GM20000 (cell line): ENCODE data around the gene ZNF69.
"Not testable (repeated sequence)": the region's sequence is repeated elsewhere in the genome, so short reads cannot be mapped to it uniquely, and the experiment has no call there.

ENCODE experiments used
- DNase-seq: peaks from one replicate; pipeline ENCODE4 v3.0.0; 2012; ENCODE audit warnings: low spot score
- CTCF ChIP-seq: IDR thresholded peaks from 2 replicates; pipeline ENCODE4 v1.5.1; 2012; ENCODE audit warnings: mild to moderate bottlenecking, control low read depth; ENCODE audit errors: extremely low read depth, missing control alignments

ZNF69 gene

GRCh38 chr19:11942008-11942842, 54.6 kb downstream of the ZNF69 start:
- no peak for DNase-seq
- TF ChIP-seq CTCF = no peak

DNA sequence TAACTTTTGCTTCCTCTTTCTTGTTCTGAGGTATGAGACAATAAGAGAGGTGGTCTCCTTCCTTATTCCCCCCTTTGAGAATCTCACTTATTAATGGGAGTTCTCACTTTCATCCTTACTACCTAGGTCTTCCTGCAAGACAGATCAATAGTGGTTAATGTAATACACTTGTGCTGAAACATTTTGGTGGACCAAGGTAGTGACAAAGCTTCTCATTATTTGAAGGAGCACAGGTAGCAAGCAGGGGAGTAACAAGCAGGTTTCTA, 55.2 kb downstream of the ZNF69 start:
- no peak for TF ChIP-seq CTCF
- no peak for DNase-seq

- no peak for TF ChIP-seq CTCF
- DNase-seq = no peak
These were observed 57.1 kb downstream of the ZNF69 start for GRCh38 chr19:11944656-11945055.

GRCh38 chr19:11948646-11949045, 61.1 kb downstream of the ZNF69 start:
- no peak for TF ChIP-seq CTCF
- no peak for DNase-seq

DNA sequence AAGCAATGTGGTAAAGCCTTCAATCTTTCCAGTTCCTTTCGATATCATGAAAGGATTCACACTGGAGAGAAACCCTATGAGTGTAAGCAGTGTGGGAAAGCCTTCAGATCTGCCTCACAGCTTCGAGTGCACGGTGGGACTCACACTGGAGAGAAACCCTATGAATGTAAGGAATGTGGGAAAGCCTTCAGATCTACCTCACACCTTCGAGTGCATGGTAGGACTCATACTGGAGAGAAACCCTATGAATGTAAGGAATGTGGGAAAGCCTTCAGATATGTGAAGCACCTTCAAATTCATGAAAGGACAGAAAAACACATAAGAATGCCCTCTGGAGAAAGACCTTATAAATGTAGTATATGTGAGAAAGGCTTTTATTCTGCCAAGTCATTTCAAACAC, 61.6 kb downstream of the ZNF69 start:
- DNase-seq = no peak
- TF ChIP-seq CTCF = no peak

GRCh38 chr19:11949614-11950080, 62.1 kb downstream of the ZNF69 start:
- DNase-seq = not testable (repeated sequence)

GRCh38 chr19:11950312-11950711, 62.7 kb downstream of the ZNF69 start:
- DNase-seq = no peak
- no peak for TF ChIP-seq CTCF
